CD14-positive monocyte (primary cell): ENCODE results near the gene CDH4. TPM values are rescaled to one million over a fixed set of nuclear protein-coding genes. Genes with fewer than 3 reads are reported as not detected.

Source experiments
- DNase-seq, 3 donors: peaks; one replicate each; pipeline ENCODE4 v3.0.0-alpha.2; 2011 to 2022
- H2AFZ ChIP-seq: 2 replicates; pipeline ENCODE4 v1.6.0; 2012; ENCODE audit warnings: mild to moderate bottlenecking, low read depth, low read length, inconsistent platforms; ENCODE audit not compliant: insufficient read depth, poor library complexity, severe bottlenecking
- H3K27ac ChIP-seq, 2 donors: 1 replicate in 1 of 2; 2 replicates in 1 of 2; pipeline ENCODE4 v1.5.1; 2012 to 2013; ENCODE audit warnings: low read length in 2 of 2, control low read depth in 1 of 2, inconsistent platforms in 1 of 2, low read depth in 1 of 2, mild to moderate bottlenecking in 1 of 2
- H3K27me3 ChIP-seq, 2 donors: one replicate each; pipeline versions ENCODE4 v1.6.0 to v1.6.1; 2011 to 2013; ENCODE audit warnings: low read length in 2 of 2; ENCODE audit not compliant: control insufficient read depth in 2 of 2, insufficient read depth in 2 of 2
- H3K36me3 ChIP-seq, 2 donors: replicated peaks in 1 of 2; 1 replicate in 1 of 2; 2 replicates in 1 of 2; pipeline versions ENCODE4 v1.5.1 to v1.6.1; 2012 to 2013; ENCODE audit warnings: low read length in 2 of 2, control low read depth in 1 of 2, inconsistent platforms in 1 of 2, mild to moderate bottlenecking in 1 of 2; ENCODE audit not compliant: insufficient read depth in 2 of 2, control insufficient read depth in 1 of 2
- H3K4me1 ChIP-seq, 2 donors: 1 replicate in 1 of 2; 2 replicates in 1 of 2; pipeline versions ENCODE4 v1.5.1 to v1.6.1; 2012 to 2013; ENCODE audit warnings: low read length in 2 of 2, control low read depth in 1 of 2, inconsistent platforms in 1 of 2, mild to moderate bottlenecking in 1 of 2, moderate library complexity in 1 of 2; ENCODE audit not compliant: insufficient read depth in 2 of 2, control insufficient read depth in 1 of 2
- H3K4me2 ChIP-seq: replicated peaks from 2 replicates; pipeline ENCODE3; 2012; ENCODE audit warnings: low read length, moderate library complexity, mild to moderate bottlenecking; ENCODE audit not compliant: poor library complexity, severe bottlenecking; ENCODE audit errors: extremely low read depth
- H3K4me3 ChIP-seq, 3 experiments: fragments of 200-600 bp in 1 of 3; sonication (generic) in 1 of 3; replicated peaks in 1 of 3; 1 replicate in 2 of 3; 2 replicates in 1 of 3; pipeline ENCODE4 v1.5.1; 2011 to 2013; ENCODE audit warnings: low read length in 3 of 3, mild to moderate bottlenecking in 3 of 3, control low read depth in 2 of 3, low read depth in 2 of 3, inconsistent platforms in 1 of 3, moderate library complexity in 1 of 3
- H3K79me2 ChIP-seq: 2 replicates; pipeline ENCODE4 v1.6.0; 2012; ENCODE audit warnings: mild to moderate bottlenecking, control low read depth, inconsistent platforms, low read length, moderate library complexity; ENCODE audit not compliant: insufficient read depth
- H3K9ac ChIP-seq: 2 replicates; pipeline ENCODE4 v1.6.0; 2017; ENCODE audit warnings: low read length, mild to moderate bottlenecking; ENCODE audit not compliant: insufficient read depth, poor library complexity, severe bottlenecking
- H3K9me3 ChIP-seq, 2 donors: replicated peaks in 1 of 2; 1 replicate in 1 of 2; 2 replicates in 1 of 2; pipeline versions ENCODE4 v1.5.1 to v1.6.1; 2012 to 2013; ENCODE audit warnings: low read length in 2 of 2, control low read depth in 1 of 2; ENCODE audit not compliant: control insufficient read depth in 1 of 2, insufficient read depth in 1 of 2
- H4K20me1 ChIP-seq: 2 replicates; pipeline ENCODE4 v1.6.0; 2012; ENCODE audit warnings: mild to moderate bottlenecking, low read length, control low read depth, moderate library complexity; ENCODE audit not compliant: insufficient read depth
- H3K27ac Mint-ChIP-seq, 7 donors: one replicate each; pipeline ENCODE4 v1.8.0; 2020; ENCODE audit warnings: mild to moderate bottlenecking in 7 of 7, mixed read lengths in 7 of 7, moderate library complexity in 6 of 7, inconsistent platforms in 2 of 7
- H3K27me3 Mint-ChIP-seq, 3 donors: one replicate each; pipeline ENCODE4 v1.8.0; 2021 to 2022; ENCODE audit warnings: low read depth in 3 of 3, mild to moderate bottlenecking in 3 of 3, mixed read lengths in 3 of 3, moderate library complexity in 3 of 3, inconsistent platforms in 1 of 3
- H3K36me3 Mint-ChIP-seq, 2 donors: one replicate each; pipeline ENCODE4 v1.8.0; 2020; ENCODE audit warnings: mixed read lengths in 2 of 2, inconsistent platforms in 1 of 2, mild to moderate bottlenecking in 1 of 2
- H3K4me1 Mint-ChIP-seq: one replicate; pipeline ENCODE4 v1.8.0; 2020; ENCODE audit warnings: mild to moderate bottlenecking, mixed read lengths
- H3K4me3 Mint-ChIP-seq, 2 donors: one replicate each; pipeline ENCODE4 v1.8.0; 2020; ENCODE audit warnings: mild to moderate bottlenecking in 2 of 2, mixed read lengths in 2 of 2, moderate library complexity in 1 of 2
- H3K9me3 Mint-ChIP-seq, 7 donors: one replicate each; pipeline ENCODE4 v1.8.0; 2020 to 2022; ENCODE audit warnings: mixed read lengths in 7 of 7, mild to moderate bottlenecking in 6 of 7, moderate library complexity in 6 of 7, inconsistent platforms in 2 of 7
- WGBS: methylation state at CpG from one replicate; pipeline ENCODE4 v1.1.5; 2013; ENCODE audit warnings: missing lambda C conversion rate; ENCODE audit not compliant: insufficient coverage; 5-methylcytosine and 5-hydroxymethylcytosine counted together
- intact Hi-C, 2 donors: fragments of 100-400 bp; cut with micrococcal nuclease; formaldehyde crosslinking; loops; one replicate each; pipeline versions ENCODE4 v1.15.0 to v1.15.1; 2023
- polyA plus RNA-seq, 3 donors: library from polyadenylated mRNA; depleted of rRNA in 1 of 3; unstranded in 2 of 3; stranded (reverse) in 1 of 3; fragments of 300-500 nt in 2 of 3; fragments of >200 nt in 1 of 3; fragmentation: Illumina TruSeq in 2 of 3; gene quantifications; 1 replicate in 2 of 3; 2 replicates in 1 of 3; pipeline ENCODE4 v1.2.3, GENCODE V29; 2012 to 2021
- TF ChIP-seq, protein P1 (sequence below): fragments of 200-600 bp; IDR thresholded peaks from one replicate; pipeline ENCODE4 v1.8.0; 2022; ENCODE audit warnings: antibody characterized with exemption, mild to moderate bottlenecking

CDH4 gene
- polyA plus RNA-seq, 3 donors = not detected

DNA sequence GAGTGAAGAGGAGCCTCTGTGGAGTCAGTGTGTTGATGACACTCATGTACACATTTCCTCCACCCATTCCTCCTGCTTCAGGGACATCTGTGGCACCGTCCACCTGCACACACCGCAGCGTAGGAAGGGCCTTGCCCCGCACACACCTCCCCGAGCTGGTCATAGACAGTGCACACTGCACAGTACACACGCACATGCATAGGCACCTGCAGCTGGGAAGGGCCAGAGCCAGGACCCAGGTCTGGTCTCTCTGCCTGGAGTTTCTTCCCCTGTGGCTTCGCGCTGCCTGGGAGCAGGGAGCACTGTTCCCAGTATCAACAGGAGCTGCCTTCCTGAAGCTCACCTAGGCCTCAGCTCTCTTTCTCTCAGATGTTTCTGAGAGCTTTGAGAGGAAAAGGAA lies 473.1 kb downstream of the CDH4 start:
- no peaks in the 10 kb centered on the region for H3K4me1 ChIP-seq
- peaks cover under 1% of the 10 kb centered on the region for H3K4me1 Mint-ChIP-seq
- no peaks in the 10 kb centered on the region for H4K20me1 ChIP-seq
- DNase-seq = no peak
- H3K27me3 Mint-ChIP-seq = peaks cover 0 to 2% (median 1%) of the 10 kb centered on the region in 3 donors
- H2AFZ ChIP-seq = no peak overlapping the region
- H3K36me3 ChIP-seq = no peaks in the 10 kb centered on the region
- H3K9ac ChIP-seq = no peak overlapping the region
- no peak overlapping the region for H3K4me3 ChIP-seq
- intact Hi-C loops = no loop called here
- TF ChIP-seq, protein P1, sequence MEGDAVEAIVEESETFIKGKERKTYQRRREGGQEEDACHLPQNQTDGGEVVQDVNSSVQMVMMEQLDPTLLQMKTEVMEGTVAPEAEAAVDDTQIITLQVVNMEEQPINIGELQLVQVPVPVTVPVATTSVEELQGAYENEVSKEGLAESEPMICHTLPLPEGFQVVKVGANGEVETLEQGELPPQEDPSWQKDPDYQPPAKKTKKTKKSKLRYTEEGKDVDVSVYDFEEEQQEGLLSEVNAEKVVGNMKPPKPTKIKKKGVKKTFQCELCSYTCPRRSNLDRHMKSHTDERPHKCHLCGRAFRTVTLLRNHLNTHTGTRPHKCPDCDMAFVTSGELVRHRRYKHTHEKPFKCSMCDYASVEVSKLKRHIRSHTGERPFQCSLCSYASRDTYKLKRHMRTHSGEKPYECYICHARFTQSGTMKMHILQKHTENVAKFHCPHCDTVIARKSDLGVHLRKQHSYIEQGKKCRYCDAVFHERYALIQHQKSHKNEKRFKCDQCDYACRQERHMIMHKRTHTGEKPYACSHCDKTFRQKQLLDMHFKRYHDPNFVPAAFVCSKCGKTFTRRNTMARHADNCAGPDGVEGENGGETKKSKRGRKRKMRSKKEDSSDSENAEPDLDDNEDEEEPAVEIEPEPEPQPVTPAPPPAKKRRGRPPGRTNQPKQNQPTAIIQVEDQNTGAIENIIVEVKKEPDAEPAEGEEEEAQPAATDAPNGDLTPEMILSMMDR = no peak
- H3K9me3 ChIP-seq = peaks cover 11 to 92% of the 10 kb centered on the region in 2 donors
- no peak overlapping the region for H3K4me3 Mint-ChIP-seq
- no peak overlapping the region for H3K27ac ChIP-seq
- WGBS = 95% methylated on average over 6 of the region's 8 CpGs
- H3K36me3 Mint-ChIP-seq = no peaks in the 10 kb centered on the region
- no peak overlapping the region for H3K4me2 ChIP-seq
- H3K27ac Mint-ChIP-seq = no peak overlapping the region
- H3K9me3 Mint-ChIP-seq = peaks cover 0 to 27% (median 7%) of the 10 kb centered on the region in 7 donors
- no peaks in the 10 kb centered on the region for H3K79me2 ChIP-seq
- H3K27me3 ChIP-seq = no peaks in the 10 kb centered on the region

DNA sequence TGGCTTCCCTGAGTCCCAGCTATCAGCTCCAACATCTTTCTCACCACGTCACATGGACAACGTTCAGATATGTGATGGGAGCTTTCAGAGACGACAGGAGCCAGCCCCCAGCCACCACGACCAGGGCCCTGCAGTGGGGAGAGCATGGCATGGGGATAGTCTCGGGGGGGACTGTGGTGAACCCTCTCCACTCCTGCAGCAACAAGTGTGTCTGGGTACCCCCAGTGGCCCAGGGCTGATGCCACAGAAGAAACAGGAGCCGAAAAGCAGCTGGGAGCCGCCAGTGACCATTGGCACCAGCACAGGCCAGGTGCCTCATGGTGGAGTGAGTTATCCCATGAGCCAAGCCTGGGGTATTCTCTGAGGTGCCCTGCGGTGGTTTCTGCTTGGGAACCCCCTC lies 473.9 kb downstream of the CDH4 start:
- H3K4me3 ChIP-seq = no peak overlapping the region
- peaks cover 0 to 3% (median 2%) of the 10 kb centered on the region in 3 donors for H3K27me3 Mint-ChIP-seq
- no peaks in the 10 kb centered on the region for H3K36me3 ChIP-seq
- H3K4me2 ChIP-seq = no peak overlapping the region
- H4K20me1 ChIP-seq = no peaks in the 10 kb centered on the region
- TF ChIP-seq, protein P1 = no peak
- peaks cover 11 to 93% of the 10 kb centered on the region in 2 donors for H3K9me3 ChIP-seq
- H3K27me3 ChIP-seq = no peaks in the 10 kb centered on the region
- H3K36me3 Mint-ChIP-seq = no peaks in the 10 kb centered on the region
- H3K4me1 ChIP-seq = no peaks in the 10 kb centered on the region
- intact Hi-C loops = no loop called here
- H3K4me1 Mint-ChIP-seq = no peaks in the 10 kb centered on the region
- H3K27ac ChIP-seq = no peak overlapping the region
- WGBS = 86% methylated on average over 2 of the region's 8 CpGs
- H3K9me3 Mint-ChIP-seq = peaks cover 0 to 32% (median 7%) of the 10 kb centered on the region in 7 donors
- no peak overlapping the region for H3K27ac Mint-ChIP-seq
- no peak overlapping the region for H2AFZ ChIP-seq
- H3K79me2 ChIP-seq = no peaks in the 10 kb centered on the region
- no peak for DNase-seq
- no peak overlapping the region for H3K4me3 Mint-ChIP-seq
- H3K9ac ChIP-seq = no peak overlapping the region
